ENCODE measurements around the gene MYRIP.

Gene MYRIP

DNA sequence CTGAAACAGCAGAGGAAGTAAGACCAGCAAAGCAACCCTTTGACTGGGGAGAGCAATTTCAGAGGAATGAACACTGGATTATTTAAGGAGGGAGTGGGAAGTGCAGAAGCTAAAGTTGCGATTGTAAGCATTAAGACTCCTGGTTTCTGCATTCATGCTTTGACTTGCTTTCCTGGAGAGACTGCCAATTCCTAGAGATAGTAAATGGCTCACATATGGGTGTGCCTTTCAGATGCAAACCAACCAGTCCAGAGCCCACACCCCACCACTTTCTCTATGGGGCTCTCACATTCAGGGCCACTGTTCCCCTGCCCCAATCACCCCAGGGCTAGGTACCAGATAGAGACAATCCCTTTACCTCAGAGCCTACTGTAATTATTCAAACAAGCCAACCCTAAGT lies 299.2 kb downstream of the MYRIP start:
- Histone ChIP-seq H3K4me1 (ENCODE audit: control insufficient read depth, insufficient read depth, low read length) (no peaks in the 10 kb centered on the region), H3K36me3 (ENCODE audit: control insufficient read depth, insufficient read depth, low read length) (no peaks in the 10 kb centered on the region), H3K27me3 (ENCODE audit: control insufficient read depth, insufficient read depth, low read length, poor library complexity, severe bottlenecking) (no peaks in the 10 kb centered on the region), H3K4me3 (ENCODE audit: insufficient read depth, low read depth, low read length) (no peak overlapping the region), H3K27ac (ENCODE audit: insufficient read depth, low read depth, low read length, poor library complexity, severe bottlenecking) (no peak overlapping the region), H3K9me3 (ENCODE audit: control insufficient read depth, low read length) (no peaks in the 10 kb centered on the region)
- WGBS, 2 experiments, result 95 to 96% methylated on average over 1 of the region's 1 CpG

DNA sequence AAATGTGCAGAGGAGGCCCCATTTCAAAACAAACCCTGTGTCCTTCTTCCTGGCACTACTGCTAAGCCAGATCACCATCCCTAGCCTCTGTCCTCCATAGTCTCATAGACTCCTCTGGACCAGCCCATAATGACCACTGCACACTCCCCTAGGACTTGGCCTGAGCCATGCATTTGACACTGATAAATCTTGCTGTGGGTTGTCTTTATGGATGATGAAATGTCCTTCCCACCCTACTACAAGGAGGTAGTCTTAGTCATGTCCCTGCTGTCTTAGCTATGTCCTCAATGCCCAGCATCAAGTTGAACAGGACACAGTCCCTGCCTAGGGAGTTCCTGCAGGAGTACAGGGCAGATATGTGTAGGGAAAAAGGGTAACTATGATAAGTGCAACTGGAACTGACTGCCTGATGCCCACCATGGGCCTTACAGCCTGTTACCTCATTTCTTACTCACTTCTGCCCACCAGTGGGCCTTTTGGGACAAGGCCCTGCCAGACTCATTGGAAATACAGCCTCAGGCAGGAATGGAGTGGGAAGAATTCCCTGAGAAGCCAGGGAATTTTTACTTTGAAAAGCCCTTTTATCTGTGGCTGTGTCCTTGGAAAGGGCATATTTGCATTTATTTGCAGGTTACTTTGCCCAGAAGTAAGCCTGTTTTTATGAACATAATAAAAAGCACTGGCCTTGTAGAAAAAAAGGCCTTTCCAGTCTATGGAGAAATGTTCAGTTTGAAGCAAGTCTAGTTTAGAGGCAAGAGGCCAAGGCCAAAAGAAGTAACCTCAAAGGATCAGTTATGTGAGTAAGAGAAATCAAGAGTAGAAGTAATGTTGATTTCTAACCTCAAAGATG lies 300.5 kb downstream of the MYRIP start:
- no peaks in the 10 kb centered on the region for H3K36me3 ChIP-seq (ENCODE audit: control insufficient read depth, insufficient read depth, low read length)
- H3K4me1 ChIP-seq (ENCODE audit: control insufficient read depth, insufficient read depth, low read length), result no peaks in the 10 kb centered on the region
- no peaks in the 10 kb centered on the region for H3K9me3 ChIP-seq (ENCODE audit: control insufficient read depth, low read length)
- H3K27me3 ChIP-seq (ENCODE audit: control insufficient read depth, insufficient read depth, low read length, poor library complexity, severe bottlenecking), result no peaks in the 10 kb centered on the region
- H3K4me3 ChIP-seq (ENCODE audit: insufficient read depth, low read depth, low read length), result no peak overlapping the region
- no peak overlapping the region for H3K27ac ChIP-seq (ENCODE audit: insufficient read depth, low read depth, low read length, poor library complexity, severe bottlenecking)

DNA sequence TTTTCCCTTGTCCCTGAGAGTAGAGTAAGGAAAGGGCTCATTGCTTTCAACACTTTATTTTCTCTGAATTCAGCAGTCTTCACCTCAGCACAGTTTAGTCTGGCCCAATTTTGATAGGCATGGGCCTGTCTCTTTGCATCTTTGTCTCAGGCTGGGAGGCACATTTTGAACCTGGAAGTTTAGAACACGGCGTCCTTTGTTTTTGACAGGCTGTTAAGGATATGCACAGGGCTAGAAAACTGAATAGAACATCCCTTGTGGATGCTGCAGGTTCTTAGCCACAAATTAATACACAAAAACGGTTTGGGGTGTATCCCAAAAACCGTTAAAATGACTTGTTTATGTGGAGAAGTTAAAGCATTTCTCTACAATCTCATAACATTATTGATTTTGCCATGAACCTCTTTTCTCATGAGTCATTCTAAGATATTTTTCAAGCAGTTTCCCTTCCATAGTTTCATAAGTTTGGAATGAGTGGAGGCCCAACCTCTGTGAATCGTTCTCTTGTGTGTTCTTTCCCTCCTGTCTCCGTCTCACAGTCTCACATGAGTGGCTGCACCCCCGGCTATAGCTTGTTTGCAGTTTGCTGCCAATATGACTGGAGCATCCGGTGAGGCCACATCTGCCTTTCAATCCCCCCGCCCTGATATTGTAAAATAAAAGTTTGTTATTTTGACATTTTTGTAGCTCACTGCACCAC lies 307.2 kb downstream of the MYRIP start:
- Histone ChIP-seq H3K4me1 (ENCODE audit: control insufficient read depth, insufficient read depth, low read length) (no peaks in the 10 kb centered on the region), H3K27me3 (ENCODE audit: control insufficient read depth, insufficient read depth, low read length, poor library complexity, severe bottlenecking) (no peaks in the 10 kb centered on the region), H3K27ac (ENCODE audit: insufficient read depth, low read depth, low read length, poor library complexity, severe bottlenecking) (no peak overlapping the region), H3K36me3 (ENCODE audit: control insufficient read depth, insufficient read depth, low read length) (no peaks in the 10 kb centered on the region), H3K4me3 (ENCODE audit: insufficient read depth, low read depth, low read length) (no peak overlapping the region), H3K9me3 (ENCODE audit: control insufficient read depth, low read length) (no peaks in the 10 kb centered on the region)
- 91% methylated on average over 8 to 9 of the region's 9 CpGs for WGBS, 2 experiments

- Histone ChIP-seq H3K27me3 (ENCODE audit: control insufficient read depth, insufficient read depth, low read length, poor library complexity, severe bottlenecking) (no peaks in the 10 kb centered on the region), H3K36me3 (ENCODE audit: control insufficient read depth, insufficient read depth, low read length) (no peaks in the 10 kb centered on the region), H3K27ac (ENCODE audit: insufficient read depth, low read depth, low read length, poor library complexity, severe bottlenecking) (no peak overlapping the region), H3K4me1 (ENCODE audit: control insufficient read depth, insufficient read depth, low read length) (no peaks in the 10 kb centered on the region), H3K9me3 (ENCODE audit: control insufficient read depth, low read length) (no peaks in the 10 kb centered on the region), H3K4me3 (ENCODE audit: insufficient read depth, low read depth, low read length) (no peak overlapping the region)
- 46 to 51% methylated on average over 2 of the region's 2 CpGs for WGBS, 2 experiments
Measured at GRCh38 chr3:40118091-40118490, 308.7 kb downstream of the MYRIP start.

DNA sequence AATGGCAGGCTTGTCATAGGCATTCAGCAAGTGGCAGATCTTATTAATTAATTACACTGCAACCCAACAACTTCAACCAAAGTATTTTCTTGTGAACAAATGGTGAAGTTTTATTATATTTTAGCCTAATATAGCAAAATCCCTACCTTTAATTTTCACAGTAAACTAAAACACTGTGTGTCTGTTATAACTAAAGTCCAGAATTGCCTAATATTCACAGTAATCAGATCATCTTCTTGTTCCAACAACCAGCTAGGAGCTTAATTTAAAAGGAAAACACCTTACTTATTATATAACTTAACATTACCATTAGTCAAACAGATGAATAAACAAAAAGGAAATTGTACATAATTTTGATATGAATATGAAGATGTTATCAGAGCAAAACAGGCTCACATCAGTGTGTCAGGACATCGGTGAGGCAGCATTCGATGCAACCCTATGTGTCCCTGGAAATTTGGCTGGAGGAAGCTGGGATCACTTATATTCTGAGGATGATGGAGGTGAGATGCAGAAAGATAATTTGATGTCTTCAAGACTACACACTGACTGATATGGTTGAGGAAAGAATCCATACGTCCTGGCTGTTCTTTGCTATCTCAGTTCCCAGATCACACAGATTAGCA lies 310.8 kb downstream of the MYRIP start:
- H3K27ac ChIP-seq (ENCODE audit: insufficient read depth, low read depth, low read length, poor library complexity, severe bottlenecking), result no peak overlapping the region
- H3K4me3 ChIP-seq (ENCODE audit: insufficient read depth, low read depth, low read length), result no peak overlapping the region
- no peaks in the 10 kb centered on the region for H3K4me1 ChIP-seq (ENCODE audit: control insufficient read depth, insufficient read depth, low read length)
- H3K36me3 ChIP-seq (ENCODE audit: control insufficient read depth, insufficient read depth, low read length), result no peaks in the 10 kb centered on the region
- 92 to 93% methylated on average over 3 of the region's 3 CpGs for WGBS, 2 experiments
- H3K27me3 ChIP-seq (ENCODE audit: control insufficient read depth, insufficient read depth, low read length, poor library complexity, severe bottlenecking), result no peaks in the 10 kb centered on the region
- no peaks in the 10 kb centered on the region for H3K9me3 ChIP-seq (ENCODE audit: control insufficient read depth, low read length)

GRCh38 chr3:40120806-40121205 lies 311.4 kb downstream of the MYRIP start:
- no peak overlapping the region for H3K4me3 ChIP-seq (ENCODE audit: insufficient read depth, low read depth, low read length)
- H3K27me3 ChIP-seq (ENCODE audit: control insufficient read depth, insufficient read depth, low read length, poor library complexity, severe bottlenecking), result no peaks in the 10 kb centered on the region
- no peaks in the 10 kb centered on the region for H3K36me3 ChIP-seq (ENCODE audit: control insufficient read depth, insufficient read depth, low read length)
- WGBS, 2 experiments, result 87 to 89% methylated on average over 3 of the region's 3 CpGs
- H3K9me3 ChIP-seq (ENCODE audit: control insufficient read depth, low read length), result no peaks in the 10 kb centered on the region
- H3K27ac ChIP-seq (ENCODE audit: insufficient read depth, low read depth, low read length, poor library complexity, severe bottlenecking), result no peak overlapping the region
- no peaks in the 10 kb centered on the region for H3K4me1 ChIP-seq (ENCODE audit: control insufficient read depth, insufficient read depth, low read length)

- Histone ChIP-seq H3K4me1 (ENCODE audit: control insufficient read depth, insufficient read depth, low read length) (no peaks in the 10 kb centered on the region), H3K27me3 (ENCODE audit: control insufficient read depth, insufficient read depth, low read length, poor library complexity, severe bottlenecking) (no peaks in the 10 kb centered on the region), H3K4me3 (ENCODE audit: insufficient read depth, low read depth, low read length) (no peak overlapping the region), H3K36me3 (ENCODE audit: control insufficient read depth, insufficient read depth, low read length) (no peaks in the 10 kb centered on the region), H3K27ac (ENCODE audit: insufficient read depth, low read depth, low read length, poor library complexity, severe bottlenecking) (no peak overlapping the region), H3K9me3 (ENCODE audit: control insufficient read depth, low read length) (no peaks in the 10 kb centered on the region)
Measured at GRCh38 chr3:40124918-40125317, 315.5 kb downstream of the MYRIP start.

DNA sequence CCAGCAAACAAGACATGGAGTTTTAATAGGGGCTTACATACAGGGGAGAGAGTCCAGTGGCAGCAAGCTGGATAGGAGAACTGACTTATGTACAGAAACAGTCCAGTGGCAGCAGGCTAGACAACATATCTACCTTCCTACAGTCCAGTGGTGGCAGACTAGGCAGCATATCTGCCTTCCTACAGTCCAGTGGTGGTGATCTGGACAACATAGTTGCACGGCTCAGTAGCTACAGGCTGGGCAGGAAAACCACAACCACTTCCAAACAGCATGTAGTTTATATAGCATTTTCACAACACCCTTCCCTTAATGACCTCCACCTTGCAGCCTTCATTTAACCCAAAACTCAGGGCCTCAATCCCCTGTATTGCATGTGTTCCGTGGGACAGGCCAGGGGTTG lies 318.8 kb downstream of the MYRIP start:
- no peaks in the 10 kb centered on the region for H3K9me3 ChIP-seq (ENCODE audit: control insufficient read depth, low read length)
- H3K4me1 ChIP-seq (ENCODE audit: control insufficient read depth, insufficient read depth, low read length), result no peaks in the 10 kb centered on the region
- no peak overlapping the region for H3K27ac ChIP-seq (ENCODE audit: insufficient read depth, low read depth, low read length, poor library complexity, severe bottlenecking)
- WGBS, 2 experiments, result 91 to 95% methylated on average over 2 of the region's 2 CpGs
- H3K27me3 ChIP-seq (ENCODE audit: control insufficient read depth, insufficient read depth, low read length, poor library complexity, severe bottlenecking), result no peaks in the 10 kb centered on the region
- no peak overlapping the region for H3K4me3 ChIP-seq (ENCODE audit: insufficient read depth, low read depth, low read length)
- H3K36me3 ChIP-seq (ENCODE audit: control insufficient read depth, insufficient read depth, low read length), result no peaks in the 10 kb centered on the region

DNA sequence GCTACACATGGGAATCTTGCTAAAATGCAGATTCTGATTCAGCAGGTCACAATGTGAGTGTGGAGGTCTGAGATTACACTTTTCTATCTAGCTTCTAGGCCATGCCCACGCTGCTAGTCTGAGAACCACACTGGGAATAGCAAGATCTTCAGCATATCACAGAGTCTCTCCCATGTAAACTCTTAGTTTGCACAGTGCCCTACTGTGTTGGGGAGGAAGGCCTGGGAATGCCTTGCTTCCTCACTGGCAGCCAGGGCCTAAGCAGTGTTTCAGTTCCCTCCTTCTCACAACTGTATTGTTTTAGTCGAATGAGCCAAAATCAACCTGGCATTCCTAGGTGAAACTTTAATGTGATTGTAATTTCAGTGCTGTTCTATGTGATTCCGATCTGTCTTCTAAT lies 320.1 kb downstream of the MYRIP start:
- H3K36me3 ChIP-seq (ENCODE audit: control insufficient read depth, insufficient read depth, low read length), result no peaks in the 10 kb centered on the region
- no peak overlapping the region for H3K4me3 ChIP-seq (ENCODE audit: insufficient read depth, low read depth, low read length)
- no peaks in the 10 kb centered on the region for H3K4me1 ChIP-seq (ENCODE audit: control insufficient read depth, insufficient read depth, low read length)
- no peaks in the 10 kb centered on the region for H3K9me3 ChIP-seq (ENCODE audit: control insufficient read depth, low read length)
- WGBS, 2 experiments, result 93 to 96% methylated on average over 3 of the region's 3 CpGs
- H3K27me3 ChIP-seq (ENCODE audit: control insufficient read depth, insufficient read depth, low read length, poor library complexity, severe bottlenecking), result no peaks in the 10 kb centered on the region
- no peak overlapping the region for H3K27ac ChIP-seq (ENCODE audit: insufficient read depth, low read depth, low read length, poor library complexity, severe bottlenecking)

GRCh38 chr3:40129981-40130380 lies 320.6 kb downstream of the MYRIP start:
- H3K36me3 ChIP-seq (ENCODE audit: control insufficient read depth, insufficient read depth, low read length), result no peaks in the 10 kb centered on the region
- 96 to 98% methylated on average over 2 of the region's 2 CpGs for WGBS, 2 experiments
- H3K27me3 ChIP-seq (ENCODE audit: control insufficient read depth, insufficient read depth, low read length, poor library complexity, severe bottlenecking), result no peaks in the 10 kb centered on the region
- H3K4me3 ChIP-seq (ENCODE audit: insufficient read depth, low read depth, low read length), result no peak overlapping the region
- no peak overlapping the region for H3K27ac ChIP-seq (ENCODE audit: insufficient read depth, low read depth, low read length, poor library complexity, severe bottlenecking)
- H3K4me1 ChIP-seq (ENCODE audit: control insufficient read depth, insufficient read depth, low read length), result no peaks in the 10 kb centered on the region
- H3K9me3 ChIP-seq (ENCODE audit: control insufficient read depth, low read length), result no peaks in the 10 kb centered on the region
